ENCODE measurements around the gene NR1I2.

The NR1I2 gene

GRCh38 chr3:119779731-119780383, 2.0 kb upstream of the NR1I2 start:
- Histone ChIP-seq H3K36me3 (ENCODE audit: control insufficient read depth, insufficient read depth, low read length) (no peaks in the 10 kb centered on the region), H3K27ac (ENCODE audit: low read depth, low read length) (no peak overlapping the region), H3K9ac (ENCODE audit: low read depth, low read length) (no peak overlapping the region), H3K9me3 (ENCODE audit: control insufficient read depth, insufficient read depth, low read length) (no peaks in the 10 kb centered on the region), H3K27me3 (ENCODE audit: control insufficient read depth, insufficient read depth, low read length) (no peaks in the 10 kb centered on the region), H3K4me3 (ENCODE audit: low read depth, low read length) (no peak overlapping the region), H3K4me1 (ENCODE audit: control insufficient read depth, insufficient read depth, low read length) (peaks cover 2% of the 10 kb centered on the region)

GRCh38 chr3:119782460-119782859, 559 bp downstream of the NR1I2 start:
- Histone ChIP-seq H3K36me3 (ENCODE audit: control insufficient read depth, insufficient read depth, low read length) (no peaks in the 10 kb centered on the region), H3K4me1 (ENCODE audit: control insufficient read depth, insufficient read depth, low read length) (no peaks in the 10 kb centered on the region), H3K9me3 (ENCODE audit: control insufficient read depth, insufficient read depth, low read length) (no peaks in the 10 kb centered on the region), H3K4me3 (ENCODE audit: low read depth, low read length) (no peak overlapping the region), H3K27me3 (ENCODE audit: control insufficient read depth, insufficient read depth, low read length) (no peaks in the 10 kb centered on the region), H3K27ac (ENCODE audit: low read depth, low read length) (no peak overlapping the region), H3K9ac (ENCODE audit: low read depth, low read length) (no peak overlapping the region)

GRCh38 chr3:119783255-119783654, 1.4 kb downstream of the NR1I2 start:
- Histone ChIP-seq H3K4me3 (ENCODE audit: low read depth, low read length) (no peak overlapping the region), H3K36me3 (ENCODE audit: control insufficient read depth, insufficient read depth, low read length) (no peaks in the 10 kb centered on the region), H3K9ac (ENCODE audit: low read depth, low read length) (no peak overlapping the region), H3K27me3 (ENCODE audit: control insufficient read depth, insufficient read depth, low read length) (no peaks in the 10 kb centered on the region), H3K9me3 (ENCODE audit: control insufficient read depth, insufficient read depth, low read length) (no peaks in the 10 kb centered on the region), H3K4me1 (ENCODE audit: control insufficient read depth, insufficient read depth, low read length) (no peaks in the 10 kb centered on the region), H3K27ac (ENCODE audit: low read depth, low read length) (no peak overlapping the region)

- H3K27me3 ChIP-seq (ENCODE audit: control insufficient read depth, insufficient read depth, low read length), result no peaks in the 10 kb centered on the region
- H3K4me3 ChIP-seq (ENCODE audit: low read depth, low read length), result no peak overlapping the region
- H3K4me1 ChIP-seq (ENCODE audit: control insufficient read depth, insufficient read depth, low read length), result no peaks in the 10 kb centered on the region
- no peak overlapping the region for H3K9ac ChIP-seq (ENCODE audit: low read depth, low read length)
- H3K9me3 ChIP-seq (ENCODE audit: control insufficient read depth, insufficient read depth, low read length), result no peaks in the 10 kb centered on the region
- no peak overlapping the region for H3K27ac ChIP-seq (ENCODE audit: low read depth, low read length)
- no peaks in the 10 kb centered on the region for H3K36me3 ChIP-seq (ENCODE audit: control insufficient read depth, insufficient read depth, low read length)
Measured at GRCh38 chr3:119783883-119784282, 2.0 kb downstream of the NR1I2 start.

GRCh38 chr3:119786409-119786808, 4.5 kb downstream of the NR1I2 start:
- Histone ChIP-seq H3K27ac (ENCODE audit: low read depth, low read length) (no peak overlapping the region), H3K36me3 (ENCODE audit: control insufficient read depth, insufficient read depth, low read length) (no peaks in the 10 kb centered on the region), H3K4me3 (ENCODE audit: low read depth, low read length) (no peak overlapping the region), H3K9ac (ENCODE audit: low read depth, low read length) (no peak overlapping the region), H3K27me3 (ENCODE audit: control insufficient read depth, insufficient read depth, low read length) (no peaks in the 10 kb centered on the region), H3K4me1 (ENCODE audit: control insufficient read depth, insufficient read depth, low read length) (no peaks in the 10 kb centered on the region), H3K9me3 (ENCODE audit: control insufficient read depth, insufficient read depth, low read length) (no peaks in the 10 kb centered on the region)

GRCh38 chr3:119790369-119790768, 8.5 kb downstream of the NR1I2 start:
- peaks cover 7% of the 10 kb centered on the region for H3K4me1 ChIP-seq (ENCODE audit: control insufficient read depth, insufficient read depth, low read length)
- no peak overlapping the region for H3K4me3 ChIP-seq (ENCODE audit: low read depth, low read length)
- no peaks in the 10 kb centered on the region for H3K9me3 ChIP-seq (ENCODE audit: control insufficient read depth, insufficient read depth, low read length)
- no peak overlapping the region for H3K9ac ChIP-seq (ENCODE audit: low read depth, low read length)
- no peak overlapping the region for H3K27ac ChIP-seq (ENCODE audit: low read depth, low read length)
- H3K27me3 ChIP-seq (ENCODE audit: control insufficient read depth, insufficient read depth, low read length), result no peaks in the 10 kb centered on the region
- no peaks in the 10 kb centered on the region for H3K36me3 ChIP-seq (ENCODE audit: control insufficient read depth, insufficient read depth, low read length)

GRCh38 chr3:119792270-119792669, 10.4 kb downstream of the NR1I2 start:
- H3K27me3 ChIP-seq (ENCODE audit: control insufficient read depth, insufficient read depth, low read length), result no peaks in the 10 kb centered on the region; the same call in 1 of the 2 replicates
- H3K9me3 ChIP-seq (ENCODE audit: control insufficient read depth, insufficient read depth, low read length), result no peaks in the 10 kb centered on the region
- H3K4me3 ChIP-seq (ENCODE audit: low read depth, low read length), result no peak overlapping the region
- H3K27ac ChIP-seq (ENCODE audit: low read depth, low read length), result no peak overlapping the region
- no peak overlapping the region for H3K9ac ChIP-seq (ENCODE audit: low read depth, low read length)
- peaks cover 12% of the 10 kb centered on the region for H3K4me1 ChIP-seq (ENCODE audit: control insufficient read depth, insufficient read depth, low read length)
- H3K36me3 ChIP-seq (ENCODE audit: control insufficient read depth, insufficient read depth, low read length), result no peaks in the 10 kb centered on the region

GRCh38 chr3:119794401-119794800, 12.5 kb downstream of the NR1I2 start:
- no peak overlapping the region for H3K4me3 ChIP-seq (ENCODE audit: low read depth, low read length)
- H3K4me1 ChIP-seq (ENCODE audit: control insufficient read depth, insufficient read depth, low read length), result peaks cover 12% of the 10 kb centered on the region
- H3K36me3 ChIP-seq (ENCODE audit: control insufficient read depth, insufficient read depth, low read length), result no peaks in the 10 kb centered on the region
- H3K9ac ChIP-seq (ENCODE audit: low read depth, low read length), result no peak overlapping the region
- no peaks in the 10 kb centered on the region; the same call in 1 of the 2 replicates for H3K27me3 ChIP-seq (ENCODE audit: control insufficient read depth, insufficient read depth, low read length)
- H3K27ac ChIP-seq (ENCODE audit: low read depth, low read length), result no peak overlapping the region
- H3K9me3 ChIP-seq (ENCODE audit: control insufficient read depth, insufficient read depth, low read length), result no peaks in the 10 kb centered on the region

GRCh38 chr3:119794971-119795612, 13.2 kb downstream of the NR1I2 start:
- Histone ChIP-seq H3K9ac (ENCODE audit: low read depth, low read length) (no peak overlapping the region), H3K4me3 (ENCODE audit: low read depth, low read length) (no peak overlapping the region), H3K4me1 (ENCODE audit: control insufficient read depth, insufficient read depth, low read length) (peaks cover 12% of the 10 kb centered on the region), H3K27me3 (ENCODE audit: control insufficient read depth, insufficient read depth, low read length) (no peaks in the 10 kb centered on the region; the same call in 1 of the 2 replicates), H3K9me3 (ENCODE audit: control insufficient read depth, insufficient read depth, low read length) (no peaks in the 10 kb centered on the region), H3K27ac (ENCODE audit: low read depth, low read length) (peak overlapping the region; percentile 67), H3K36me3 (ENCODE audit: control insufficient read depth, insufficient read depth, low read length) (no peaks in the 10 kb centered on the region)

GRCh38 chr3:119795849-119796248, 13.9 kb downstream of the NR1I2 start:
- Histone ChIP-seq H3K4me1 (ENCODE audit: control insufficient read depth, insufficient read depth, low read length) (peaks cover 12% of the 10 kb centered on the region), H3K9ac (ENCODE audit: low read depth, low read length) (no peak overlapping the region), H3K9me3 (ENCODE audit: control insufficient read depth, insufficient read depth, low read length) (no peaks in the 10 kb centered on the region), H3K4me3 (ENCODE audit: low read depth, low read length) (no peak overlapping the region), H3K27me3 (ENCODE audit: control insufficient read depth, insufficient read depth, low read length) (no peaks in the 10 kb centered on the region; the same call in 1 of the 2 replicates), H3K27ac (ENCODE audit: low read depth, low read length) (no peak overlapping the region), H3K36me3 (ENCODE audit: control insufficient read depth, insufficient read depth, low read length) (no peaks in the 10 kb centered on the region)

- Histone ChIP-seq H3K27me3 (ENCODE audit: control insufficient read depth, insufficient read depth, low read length) (no peaks in the 10 kb centered on the region; the same call in 1 of the 2 replicates), H3K27ac (ENCODE audit: low read depth, low read length) (no peak overlapping the region), H3K36me3 (ENCODE audit: control insufficient read depth, insufficient read depth, low read length) (no peaks in the 10 kb centered on the region), H3K9me3 (ENCODE audit: control insufficient read depth, insufficient read depth, low read length) (no peaks in the 10 kb centered on the region), H3K9ac (ENCODE audit: low read depth, low read length) (no peak overlapping the region), H3K4me1 (ENCODE audit: control insufficient read depth, insufficient read depth, low read length) (peaks cover 12% of the 10 kb centered on the region), H3K4me3 (ENCODE audit: low read depth, low read length) (no peak overlapping the region)
Measured at GRCh38 chr3:119796368-119796767, 14.5 kb downstream of the NR1I2 start.

Measured in HUES48 (cell line).